HepG2 (cell line): Measurements from ENCODE around the gene SLC39A2. TPM values are rescaled to one million over a fixed set of nuclear protein-coding genes. Genes with fewer than 3 reads are reported as not detected.

Source experiments
- CEBPG ChIP-seq: IDR thresholded peaks from 2 replicates; pipeline ENCODE4 v1.6.1; 2016
- GATAD1 ChIP-seq: IDR thresholded peaks from 2 replicates; pipeline ENCODE4 v1.6.1; 2016; ENCODE audit warnings: missing genetic modification reagents, missing compliant biosample characterization
- GLI4 ChIP-seq: sonication (generic); formaldehyde crosslinking; IDR thresholded peaks from 2 replicates; pipeline ENCODE4 v1.5.1; 2020; ENCODE audit warnings: missing genetic modification reagents, mild to moderate bottlenecking, moderate library complexity, borderline replicate concordance
- HNRNPUL1 ChIP-seq: fragments of 200-400 bp; formaldehyde crosslinking; IDR thresholded peaks from 2 replicates; pipeline ENCODE4 v1.6.1; 2017; ENCODE audit warnings: low read depth, mild to moderate bottlenecking, low read length, moderate library complexity
- NONO ChIP-seq, 2 experiments: fragments of 450-650 bp in 1 of 2; sonication (generic) in 1 of 2; formaldehyde crosslinking in 1 of 2; IDR thresholded peaks in 1 of 2; conservative IDR thresholded peaks in 1 of 2; 2 replicates each; pipeline versions ENCODE4 v1.6.1 to v1.8.0; 2017 to 2022; ENCODE audit warnings: mild to moderate bottlenecking in 1 of 2, missing genetic modification reagents in 1 of 2, moderate library complexity in 1 of 2
- NR2F6 ChIP-seq, 2 experiments: IDR thresholded peaks; 2 replicates each; pipeline ENCODE4 v1.6.1; 2016; ENCODE audit warnings: antibody characterized with exemption in 1 of 2, mild to moderate bottlenecking in 1 of 2
- SCMH1 ChIP-seq: sonication (generic); formaldehyde crosslinking; IDR thresholded peaks from 2 replicates; pipeline ENCODE4 v1.9.0; 2021; ENCODE audit warnings: missing genetic modification reagents, mild to moderate bottlenecking, borderline replicate concordance
- SMAD1 ChIP-seq: sonication (generic); formaldehyde crosslinking; IDR thresholded peaks from 2 replicates; pipeline ENCODE4 v1.4.0; 2020; ENCODE audit warnings: missing genetic modification reagents, low read depth, mild to moderate bottlenecking, borderline replicate concordance
- SMC3 ChIP-seq: IDR thresholded peaks from 2 replicates; pipeline ENCODE4 v1.6.1; 2011; ENCODE audit warnings: low read length, improper control_type of control experiment
- SNAPC2 ChIP-seq: sonication (generic); formaldehyde crosslinking; IDR thresholded peaks from 2 replicates; pipeline ENCODE4 v1.8.1; 2022; ENCODE audit warnings: mild to moderate bottlenecking, missing genetic modification reagents
- SRSF4 ChIP-seq: fragments of 200-400 bp; formaldehyde crosslinking; IDR thresholded peaks from one replicate; pipeline ENCODE4 v1.6.1; 2018; ENCODE audit warnings: mild to moderate bottlenecking, low read depth, low read length, moderate library complexity; ENCODE audit not compliant: poor library complexity, severe bottlenecking
- TBP ChIP-seq: sonication (generic); formaldehyde crosslinking; IDR thresholded peaks from 2 replicates; pipeline ENCODE4 v1.5.0; 2020; ENCODE audit warnings: missing genetic modification reagents
- YEATS4 ChIP-seq: sonication (generic); formaldehyde crosslinking; IDR thresholded peaks from 2 replicates; pipeline ENCODE4 v1.4.0; 2020; ENCODE audit warnings: missing genetic modification reagents, borderline replicate concordance
- ZBTB1 ChIP-seq: sonication (generic); formaldehyde crosslinking; IDR thresholded peaks from 2 replicates; pipeline ENCODE4 v1.4.0; 2020; ENCODE audit warnings: missing genetic modification reagents, borderline replicate concordance
- ZNF205 ChIP-seq: IDR thresholded peaks from 2 replicates; pipeline ENCODE4 v1.6.1; 2018; ENCODE audit warnings: missing biosample characterization, missing genetic modification reagents
- ZNF24 ChIP-seq: fragments of 450-650 bp; IDR thresholded peaks from 2 replicates; pipeline ENCODE4 v1.6.1; 2017; ENCODE audit warnings: antibody characterized with exemption, mild to moderate bottlenecking
- ZNF430 ChIP-seq: sonication (generic); formaldehyde crosslinking; IDR thresholded peaks from 2 replicates; pipeline ENCODE4 v1.9.0; 2021; ENCODE audit warnings: mild to moderate bottlenecking, missing genetic modification reagents
- ZNF496 ChIP-seq: sonication (generic); formaldehyde crosslinking; IDR thresholded peaks from 2 replicates; pipeline ENCODE4 v1.8.1; 2023; ENCODE audit warnings: mild to moderate bottlenecking, moderate library complexity, missing genetic modification reagents; ENCODE audit not compliant: insufficient replicate concordance
- ZNF549 ChIP-seq: sonication (generic); formaldehyde crosslinking; IDR thresholded peaks from 2 replicates; pipeline ENCODE4 v1.5.0; 2020; ENCODE audit warnings: missing genetic modification reagents
- ZNF562 ChIP-seq: sonication (generic); formaldehyde crosslinking; IDR thresholded peaks from 2 replicates; pipeline ENCODE4 v1.8.0; 2022; ENCODE audit warnings: missing genetic modification reagents, borderline replicate concordance
- ZNF773 ChIP-seq: sonication (generic); formaldehyde crosslinking; IDR thresholded peaks from 2 replicates; pipeline ENCODE4 v1.4.0; 2020; ENCODE audit warnings: missing genetic modification reagents, borderline replicate concordance
- polyA plus RNA-seq, 8 experiments: library from polyadenylated mRNA; depleted of rRNA in 3 of 8; stranded (reverse) in 7 of 8; unstranded in 1 of 8; fragments of >200 nt; fragmentation: Illumina TruSeq in 4 of 8; extraction: Trizol in 4 of 8; gene quantifications; 2 replicates each; pipeline versions ENCODE4 v1.2.1 to v1.2.3, GENCODE V29; 2011 to 2016; ENCODE audit warnings: low read depth in 4 of 8, missing spikeins in 1 of 8, mixed read lengths in 1 of 8; ENCODE audit not compliant: insufficient read depth in 1 of 8
- total RNA-seq, 5 experiments: library from RNA; depleted of rRNA; stranded (reverse); fragments of >200 nt; fragmentation: Illumina TruSeq; extraction: Trizol; gene quantifications; 2 replicates each; pipeline ENCODE4 v1.2.3, GENCODE V29; 2016; ENCODE audit warnings: low read depth in 1 of 5
- TF ChIP-seq, protein P1 (sequence below): sonication (generic); formaldehyde crosslinking; IDR thresholded peaks from 2 replicates; pipeline ENCODE4 v1.9.0; 2021; ENCODE audit warnings: missing genetic modification reagents, borderline replicate concordance
- TF ChIP-seq, protein P2 (sequence below): IDR thresholded peaks from 2 replicates; pipeline ENCODE4 v1.6.1; 2016
- TF ChIP-seq, protein P3 (sequence below): sonication (generic); formaldehyde crosslinking; IDR thresholded peaks from 2 replicates; pipeline ENCODE4 v1.4.0; 2020; ENCODE audit warnings: missing genetic modification reagents
- TF ChIP-seq, protein P4 (sequence below): sonication (generic); formaldehyde crosslinking; IDR thresholded peaks from 2 replicates; pipeline ENCODE4 v1.8.0; 2022; ENCODE audit warnings: mild to moderate bottlenecking, missing genetic modification reagents, moderate library complexity

Gene SLC39A2
- total and polyA plus RNA-seq, 2 of the 13 experiments (the other 11 are each of a cell fraction or from before 2014, with no cell fraction given), result 0.08 to 0.11 TPM

DNA sequence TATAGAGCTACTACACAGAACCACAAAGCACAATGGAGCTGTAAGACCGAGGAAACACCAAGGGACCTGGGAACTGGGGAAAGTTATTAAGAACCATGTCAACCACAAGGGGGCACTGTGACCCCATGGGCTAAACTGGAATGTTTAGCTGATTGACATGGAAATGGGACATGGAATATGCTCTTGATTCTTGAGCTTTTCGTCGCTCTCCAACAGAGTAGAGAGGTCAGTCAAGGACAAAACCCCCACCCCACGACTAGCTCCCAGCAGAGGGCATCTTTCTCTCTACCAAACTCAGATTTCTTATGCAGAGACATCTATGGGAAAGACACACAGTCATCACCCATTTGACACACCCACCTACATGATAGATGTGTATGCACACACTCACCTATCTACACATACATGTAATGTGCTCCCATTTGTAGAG, 15.7 kb downstream of the SLC39A2 start (continued):
- TF ChIP-seq ZNF496 (CRISPR knock-in tag), result no peak
- TF ChIP-seq NR2F6 (IDR thresholded peaks at IDR 0.05), result peak; percentile 39
- TF ChIP-seq NR2F6 (CRISPR knock-in tag; IDR thresholded peaks at IDR 0.05), result peak; percentile 52; the same call in 1 of the 2 replicates
- TF ChIP-seq SCMH1 (CRISPR knock-in tag), result no peak
- no peak for TF ChIP-seq ZNF773 (CRISPR knock-in tag)
- TF ChIP-seq SRSF4, result no peak
- TF ChIP-seq SMAD1 (CRISPR knock-in tag), result no peak
- no peak for TF ChIP-seq ZNF562 (CRISPR knock-in tag)
- no peak for TF ChIP-seq TBP (CRISPR knock-in tag)
- peak; percentile 57 for TF ChIP-seq GATAD1 (CRISPR knock-in tag)
- TF ChIP-seq, protein P1, sequence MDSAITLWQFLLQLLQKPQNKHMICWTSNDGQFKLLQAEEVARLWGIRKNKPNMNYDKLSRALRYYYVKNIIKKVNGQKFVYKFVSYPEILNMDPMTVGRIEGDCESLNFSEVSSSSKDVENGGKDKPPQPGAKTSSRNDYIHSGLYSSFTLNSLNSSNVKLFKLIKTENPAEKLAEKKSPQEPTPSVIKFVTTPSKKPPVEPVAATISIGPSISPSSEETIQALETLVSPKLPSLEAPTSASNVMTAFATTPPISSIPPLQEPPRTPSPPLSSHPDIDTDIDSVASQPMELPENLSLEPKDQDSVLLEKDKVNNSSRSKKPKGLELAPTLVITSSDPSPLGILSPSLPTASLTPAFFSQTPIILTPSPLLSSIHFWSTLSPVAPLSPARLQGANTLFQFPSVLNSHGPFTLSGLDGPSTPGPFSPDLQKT (CRISPR knock-in tag), result no peak
- no peak for TF ChIP-seq ZNF549
- no peak for TF ChIP-seq GLI4 (CRISPR knock-in tag)
- TF ChIP-seq, protein P2, sequence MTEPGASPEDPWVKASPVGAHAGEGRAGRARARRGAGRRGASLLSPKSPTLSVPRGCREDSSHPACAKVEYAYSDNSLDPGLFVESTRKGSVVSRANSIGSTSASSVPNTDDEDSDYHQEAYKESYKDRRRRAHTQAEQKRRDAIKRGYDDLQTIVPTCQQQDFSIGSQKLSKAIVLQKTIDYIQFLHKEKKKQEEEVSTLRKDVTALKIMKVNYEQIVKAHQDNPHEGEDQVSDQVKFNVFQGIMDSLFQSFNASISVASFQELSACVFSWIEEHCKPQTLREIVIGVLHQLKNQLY (CRISPR knock-in tag), result no peak
- no peak for TF ChIP-seq CEBPG (CRISPR knock-in tag)
- no peak for TF ChIP-seq YEATS4
- peak; percentile 100 for TF ChIP-seq SMC3
- TF ChIP-seq ZNF430 (CRISPR knock-in tag), result no peak
- no peak for TF ChIP-seq ZBTB1
- no peak for TF ChIP-seq HNRNPUL1
- no peak for TF ChIP-seq NONO (IDR thresholded peaks at IDR 0.05)
- TF ChIP-seq NONO (CRISPR knock-in tag; conservative IDR thresholded peaks at IDR 0.05), result no peak
- TF ChIP-seq SNAPC2, result no peak
- TF ChIP-seq, protein P3, sequence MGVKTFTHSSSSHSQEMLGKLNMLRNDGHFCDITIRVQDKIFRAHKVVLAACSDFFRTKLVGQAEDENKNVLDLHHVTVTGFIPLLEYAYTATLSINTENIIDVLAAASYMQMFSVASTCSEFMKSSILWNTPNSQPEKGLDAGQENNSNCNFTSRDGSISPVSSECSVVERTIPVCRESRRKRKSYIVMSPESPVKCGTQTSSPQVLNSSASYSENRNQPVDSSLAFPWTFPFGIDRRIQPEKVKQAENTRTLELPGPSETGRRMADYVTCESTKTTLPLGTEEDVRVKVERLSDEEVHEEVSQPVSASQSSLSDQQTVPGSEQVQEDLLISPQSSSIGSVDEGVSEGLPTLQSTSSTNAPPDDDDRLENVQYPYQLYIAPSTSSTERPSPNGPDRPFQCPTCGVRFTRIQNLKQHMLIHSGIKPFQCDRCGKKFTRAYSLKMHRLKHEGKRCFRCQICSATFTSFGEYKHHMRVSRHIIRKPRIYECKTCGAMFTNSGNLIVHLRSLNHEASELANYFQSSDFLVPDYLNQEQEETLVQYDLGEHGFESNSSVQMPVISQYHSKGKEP (CRISPR knock-in tag), result 0 out of 2 replicates have a peak, but pooled peaks have one; percentile 45
- TF ChIP-seq ZNF205 (CRISPR knock-in tag), result no peak
- TF ChIP-seq, protein P4, sequence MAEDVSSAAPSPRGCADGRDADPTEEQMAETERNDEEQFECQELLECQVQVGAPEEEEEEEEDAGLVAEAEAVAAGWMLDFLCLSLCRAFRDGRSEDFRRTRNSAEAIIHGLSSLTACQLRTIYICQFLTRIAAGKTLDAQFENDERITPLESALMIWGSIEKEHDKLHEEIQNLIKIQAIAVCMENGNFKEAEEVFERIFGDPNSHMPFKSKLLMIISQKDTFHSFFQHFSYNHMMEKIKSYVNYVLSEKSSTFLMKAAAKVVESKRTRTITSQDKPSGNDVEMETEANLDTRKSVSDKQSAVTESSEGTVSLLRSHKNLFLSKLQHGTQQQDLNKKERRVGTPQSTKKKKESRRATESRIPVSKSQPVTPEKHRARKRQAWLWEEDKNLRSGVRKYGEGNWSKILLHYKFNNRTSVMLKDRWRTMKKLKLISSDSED (CRISPR knock-in tag), result no peak
- TF ChIP-seq ZNF24, result no peak
